Activated B cell treated with CpG ODN at 0.5 μM for 24 hours (primary cell): Measurements from ENCODE around the gene RIMBP2. TPM values are rescaled to one million over a fixed set of nuclear protein-coding genes. Genes with fewer than 3 reads are reported as not detected.

ENCODE experiments used
- ATAC-seq: fragments of 200-7000 bp; cut with Tn5 transposase; one replicate; pipeline ENCODE4 v1.10.0; 2021; ENCODE audit warnings: low read depth, mild to moderate bottlenecking, moderate library complexity
- CTCF ChIA-PET: fragments of 350-600 bp; sonication (Branson Sonifier 250); formaldehyde crosslinking; loops from one replicate; lab custom pipeline; 2021; ENCODE audit warnings: antibody characterized with exemption; lab: Charles Lee
- POLR2A ChIA-PET: fragments of 350-600 bp; sonication (Branson Sonifier 250); formaldehyde crosslinking; loops from one replicate; lab custom pipeline; 2021; ENCODE audit warnings: antibody characterized with exemption; lab: Charles Lee
- DNase-seq: peaks from one replicate; pipeline ENCODE4 v3.0.0; 2022
- H3K27ac Mint-ChIP-seq: one replicate; pipeline ENCODE4 v1.8.0; 2020; ENCODE audit warnings: mixed read lengths
- H3K27me3 Mint-ChIP-seq: one replicate; pipeline ENCODE4 v1.8.0; 2021; ENCODE audit warnings: mixed read lengths
- H3K36me3 Mint-ChIP-seq: one replicate; pipeline ENCODE4 v1.8.0; 2021; ENCODE audit warnings: low read depth, mixed read lengths
- H3K4me1 Mint-ChIP-seq: one replicate; pipeline ENCODE4 v1.8.0; 2021; ENCODE audit warnings: mixed read lengths
- H3K4me3 Mint-ChIP-seq: one replicate; pipeline ENCODE4 v1.8.0; 2020; ENCODE audit warnings: mild to moderate bottlenecking, mixed read lengths
- H3K9me3 Mint-ChIP-seq: one replicate; pipeline ENCODE4 v1.8.0; 2020; ENCODE audit warnings: mixed read lengths
- intact Hi-C: fragments of 100-400 bp; cut with micrococcal nuclease; formaldehyde crosslinking; loops from one replicate; pipeline ENCODE4 v1.15.1; 2024
- total RNA-seq: library from RNA; stranded (reverse); gene quantifications from 2 replicates; pipeline ENCODE4 v1.2.3, GENCODE V29; 2022
- TF ChIP-seq, protein P1 (sequence below): fragments of 200-600 bp; IDR thresholded peaks from one replicate; pipeline ENCODE4 v1.8.0; 2022; ENCODE audit warnings: antibody characterized with exemption, mild to moderate bottlenecking

Gene RIMBP2
- total RNA-seq, 1 donor from 2014 or later, result not detected

DNA sequence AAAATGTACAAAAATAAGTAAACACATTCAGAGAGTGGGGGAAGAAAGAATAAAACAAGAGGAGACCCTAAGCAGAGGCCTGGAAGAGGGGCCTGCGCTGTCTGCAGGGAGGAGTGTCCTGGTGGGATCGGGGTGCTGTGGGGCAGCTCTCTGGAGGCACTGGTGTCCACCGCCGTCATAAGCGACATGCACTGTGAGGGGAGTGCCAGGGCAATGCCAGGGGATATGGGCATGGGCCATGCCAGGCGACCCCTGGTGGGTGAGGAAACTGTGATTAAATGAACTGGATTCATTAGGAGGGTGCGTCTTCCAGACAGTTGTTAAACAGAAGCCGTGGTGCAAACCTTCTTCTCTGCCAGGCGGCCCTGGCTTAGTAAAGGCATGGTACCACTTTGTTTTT lies 261.8 kb downstream of the RIMBP2 start:
- POLR2A ChIA-PET, result no interaction called here
- no peaks in the 10 kb centered on the region for H3K36me3 Mint-ChIP-seq
- intact Hi-C loops, result no loop called here

DNA sequence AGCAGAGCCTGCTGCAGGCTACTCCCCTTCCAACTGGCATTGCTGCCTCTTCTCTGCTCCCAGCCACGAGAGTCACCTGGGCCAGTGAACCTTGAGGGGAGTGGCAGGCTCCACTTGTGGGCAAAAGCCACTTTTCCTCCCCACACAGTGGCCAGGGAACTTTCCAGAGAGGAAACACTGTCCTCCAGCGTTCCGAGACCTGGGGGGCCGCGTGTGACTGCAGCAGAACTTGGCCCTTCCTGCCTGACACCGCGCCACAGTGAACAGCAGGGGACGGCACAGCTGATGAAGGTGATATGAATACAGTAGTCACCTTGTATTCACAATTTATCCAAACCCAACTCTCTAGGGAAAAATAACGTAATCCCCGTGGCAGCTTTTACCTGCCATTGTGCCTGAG lies 263.6 kb downstream of the RIMBP2 start:
- CTCF ChIA-PET, result no interaction called here
- TF ChIP-seq, protein P1, sequence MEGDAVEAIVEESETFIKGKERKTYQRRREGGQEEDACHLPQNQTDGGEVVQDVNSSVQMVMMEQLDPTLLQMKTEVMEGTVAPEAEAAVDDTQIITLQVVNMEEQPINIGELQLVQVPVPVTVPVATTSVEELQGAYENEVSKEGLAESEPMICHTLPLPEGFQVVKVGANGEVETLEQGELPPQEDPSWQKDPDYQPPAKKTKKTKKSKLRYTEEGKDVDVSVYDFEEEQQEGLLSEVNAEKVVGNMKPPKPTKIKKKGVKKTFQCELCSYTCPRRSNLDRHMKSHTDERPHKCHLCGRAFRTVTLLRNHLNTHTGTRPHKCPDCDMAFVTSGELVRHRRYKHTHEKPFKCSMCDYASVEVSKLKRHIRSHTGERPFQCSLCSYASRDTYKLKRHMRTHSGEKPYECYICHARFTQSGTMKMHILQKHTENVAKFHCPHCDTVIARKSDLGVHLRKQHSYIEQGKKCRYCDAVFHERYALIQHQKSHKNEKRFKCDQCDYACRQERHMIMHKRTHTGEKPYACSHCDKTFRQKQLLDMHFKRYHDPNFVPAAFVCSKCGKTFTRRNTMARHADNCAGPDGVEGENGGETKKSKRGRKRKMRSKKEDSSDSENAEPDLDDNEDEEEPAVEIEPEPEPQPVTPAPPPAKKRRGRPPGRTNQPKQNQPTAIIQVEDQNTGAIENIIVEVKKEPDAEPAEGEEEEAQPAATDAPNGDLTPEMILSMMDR, result no peak
- POLR2A ChIA-PET, result no interaction called here

More for the DNA sequence above, 261.8 kb downstream of the RIMBP2 start:
- ATAC-seq (no peak), DNase-seq (no peak)
- H3K27ac Mint-ChIP-seq, result no peak overlapping the region
- H3K9me3 Mint-ChIP-seq, result no peaks in the 10 kb centered on the region
- no peak overlapping the region for H3K4me3 Mint-ChIP-seq
- H3K27me3 Mint-ChIP-seq, result no peaks in the 10 kb centered on the region
- no peaks in the 10 kb centered on the region for H3K4me1 Mint-ChIP-seq
- TF ChIP-seq, protein P1, result no peak
- CTCF ChIA-PET, result no interaction called here

GRCh38 chr12:130451001-130451930 lies 264.8 kb downstream of the RIMBP2 start:
- ATAC-seq (no peak), DNase-seq (no peak)
- ChIA-PET CTCF (no interaction called here), POLR2A (no interaction called here)
- TF ChIP-seq, protein P1, result no peak
- no peak overlapping the region for H3K4me3 Mint-ChIP-seq
- no peaks in the 10 kb centered on the region for H3K4me1 Mint-ChIP-seq
- no peaks in the 10 kb centered on the region for H3K9me3 Mint-ChIP-seq
- intact Hi-C loops, result no loop called here
- H3K27me3 Mint-ChIP-seq, result no peaks in the 10 kb centered on the region
- no peaks in the 10 kb centered on the region for H3K36me3 Mint-ChIP-seq
- H3K27ac Mint-ChIP-seq, result no peak overlapping the region

More for the DNA sequence above, 263.6 kb downstream of the RIMBP2 start:
- Mint-ChIP-seq H3K4me1 (no peaks in the 10 kb centered on the region), H3K9me3 (no peaks in the 10 kb centered on the region), H3K27ac (no peak overlapping the region), H3K4me3 (no peak overlapping the region), H3K36me3 (no peaks in the 10 kb centered on the region), H3K27me3 (no peaks in the 10 kb centered on the region)
- no peak for DNase-seq
- intact Hi-C loops, result no loop called here
- no peak for ATAC-seq

DNA sequence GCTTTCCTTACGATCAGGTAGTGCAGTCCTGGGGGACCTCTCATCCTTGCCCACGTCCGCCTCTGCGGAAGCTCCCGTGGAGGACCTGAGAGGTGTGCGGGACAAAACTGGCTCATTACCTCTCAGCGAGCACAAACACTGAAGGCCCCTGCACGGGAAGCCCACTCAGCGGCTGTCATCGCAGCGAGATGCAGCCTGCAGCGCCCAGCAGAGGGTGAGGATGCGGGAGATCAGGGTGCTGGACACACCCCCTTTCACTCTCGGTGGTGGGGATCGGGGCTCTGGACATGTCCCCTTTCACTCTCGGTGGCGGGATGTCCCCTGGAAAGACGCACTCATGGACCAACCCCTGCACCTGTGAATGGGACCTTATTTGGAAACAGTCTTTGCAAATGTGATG lies 266.8 kb downstream of the RIMBP2 start:
- ChIA-PET CTCF (no interaction called here), POLR2A (no interaction called here)
- TF ChIP-seq, protein P1, result no peak
- no peaks in the 10 kb centered on the region for H3K27me3 Mint-ChIP-seq
- no peaks in the 10 kb centered on the region for H3K4me1 Mint-ChIP-seq
- no peaks in the 10 kb centered on the region for H3K36me3 Mint-ChIP-seq
- DNase-seq (no peak), ATAC-seq (no peak)
- intact Hi-C loops, result no loop called here
- H3K4me3 Mint-ChIP-seq, result no peak overlapping the region
- no peak overlapping the region for H3K27ac Mint-ChIP-seq
- no peaks in the 10 kb centered on the region for H3K9me3 Mint-ChIP-seq

- no peaks in the 10 kb centered on the region for H3K36me3 Mint-ChIP-seq
- H3K4me3 Mint-ChIP-seq, result no peak overlapping the region
- H3K9me3 Mint-ChIP-seq, result no peaks in the 10 kb centered on the region
- H3K27me3 Mint-ChIP-seq, result no peaks in the 10 kb centered on the region
- DNase-seq, result no peak
- no peak for ATAC-seq
- TF ChIP-seq, protein P1, result no peak
- no peak overlapping the region for H3K27ac Mint-ChIP-seq
- POLR2A ChIA-PET, result no interaction called here
- intact Hi-C loops, result no loop called here
- CTCF ChIA-PET, result no interaction called here
- H3K4me1 Mint-ChIP-seq, result no peaks in the 10 kb centered on the region
Observed at GRCh38 chr12:130448044-130448821, 267.9 kb downstream of the RIMBP2 start.
